GM18526 (cell line): Measurements from ENCODE around the gene FAM78B.

Experiments used
- POLR2A ChIP-seq: IDR thresholded peaks from 3 replicates; pipeline ENCODE4 v1.6.1; 2011; ENCODE audit not compliant: insufficient read length; ENCODE audit errors: extremely low read depth

The FAM78B gene

DNA sequence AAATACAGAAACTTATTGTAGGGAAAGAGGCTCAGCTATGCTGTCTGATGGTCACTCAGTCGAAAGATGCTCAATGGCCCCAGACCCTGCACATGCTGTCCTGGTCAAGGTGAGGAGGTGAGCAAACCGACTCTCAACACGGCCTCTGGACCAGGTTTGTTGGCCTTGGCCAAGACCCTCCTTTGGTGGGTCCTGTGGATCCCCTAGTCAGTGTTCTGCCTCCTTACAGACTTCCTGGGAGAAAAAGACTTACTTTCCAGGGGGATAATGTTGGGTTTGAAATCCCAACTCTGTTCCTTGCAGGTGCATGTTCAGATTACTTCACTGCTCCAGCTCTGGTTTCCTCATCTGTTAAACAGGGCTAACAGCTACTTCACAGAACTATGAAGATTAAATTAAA, 53.8 kb downstream of the FAM78B start:
- no peak for TF ChIP-seq POLR2A

DNA sequence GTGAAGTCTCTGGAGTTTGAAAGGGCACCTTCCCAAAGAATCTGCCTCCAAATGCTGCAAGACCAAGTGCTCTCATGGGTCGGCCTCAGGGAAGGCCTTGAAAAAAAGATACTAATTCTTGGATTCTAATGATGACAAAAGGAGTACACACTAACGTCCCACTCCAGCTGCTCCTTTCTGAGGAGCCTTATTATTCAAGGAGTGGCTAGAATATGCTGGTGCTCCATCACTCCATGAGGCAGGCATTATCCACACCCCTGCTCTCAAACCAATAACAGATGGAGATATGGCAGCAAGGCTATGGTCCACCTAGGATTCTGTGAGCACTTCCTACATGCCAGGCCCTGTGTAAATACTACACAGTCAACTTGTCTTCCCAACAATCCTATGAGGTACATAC, 54.4 kb downstream of the FAM78B start:
- no peak for TF ChIP-seq POLR2A

DNA sequence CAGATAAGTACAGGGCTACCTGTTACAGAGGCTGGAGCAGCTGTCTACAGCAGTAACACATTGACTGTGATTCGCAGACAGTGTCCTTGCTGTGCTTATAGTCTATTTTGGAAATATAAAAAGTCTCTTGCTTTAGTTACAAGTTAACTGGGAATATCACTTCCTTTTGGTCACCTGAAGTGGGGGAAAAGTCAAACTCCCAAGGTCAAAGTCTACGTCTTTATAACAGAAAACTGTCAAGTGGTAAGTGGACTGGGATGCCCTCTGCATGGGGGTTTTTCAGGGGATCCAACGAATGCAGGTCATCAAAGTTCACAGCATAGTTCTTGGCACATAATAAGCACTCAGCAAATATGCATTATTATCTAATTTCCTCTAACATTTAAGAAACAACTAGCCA, 55.4 kb downstream of the FAM78B start:
- no peak for TF ChIP-seq POLR2A

DNA sequence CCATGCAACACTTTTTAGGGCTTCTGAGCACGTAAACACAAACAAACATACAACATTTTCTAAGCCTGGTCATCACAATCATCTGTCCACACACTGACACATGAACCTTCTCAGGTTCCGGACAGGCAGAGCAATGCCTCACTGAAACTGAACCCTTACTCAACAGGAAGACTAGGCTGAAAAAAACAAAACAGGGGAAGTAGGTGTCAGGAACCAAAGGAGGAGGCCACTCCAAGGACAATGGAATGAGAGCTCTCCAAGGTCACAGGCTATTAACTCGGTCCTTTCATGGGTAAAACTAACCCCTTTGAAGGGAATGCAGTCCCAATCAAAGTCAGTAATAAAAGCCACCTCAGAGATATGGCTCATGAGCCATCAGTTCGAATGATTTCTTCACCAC, 76.6 kb downstream of the FAM78B start:
- TF ChIP-seq POLR2A = no peak

DNA sequence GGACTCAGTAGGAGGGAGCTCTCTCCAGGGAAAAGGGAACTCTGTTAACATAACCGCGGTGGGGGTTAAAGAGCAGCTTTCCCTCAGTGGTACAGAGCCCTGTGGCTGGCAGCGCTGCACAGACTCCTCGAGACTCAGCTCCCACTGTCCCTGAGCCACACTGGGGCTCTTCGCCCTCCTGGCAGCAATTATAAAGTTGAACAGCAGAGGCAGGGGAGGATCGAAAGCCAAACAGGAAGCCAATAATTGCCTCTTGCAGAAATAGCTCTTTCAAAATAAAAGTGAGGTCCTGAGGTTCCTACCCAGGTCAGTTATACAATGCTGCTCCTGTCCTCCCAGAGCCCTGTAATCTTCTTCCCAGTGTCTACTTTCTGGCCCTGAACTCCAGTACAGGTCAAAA, 77.0 kb downstream of the FAM78B start:
- TF ChIP-seq POLR2A = no peak

DNA sequence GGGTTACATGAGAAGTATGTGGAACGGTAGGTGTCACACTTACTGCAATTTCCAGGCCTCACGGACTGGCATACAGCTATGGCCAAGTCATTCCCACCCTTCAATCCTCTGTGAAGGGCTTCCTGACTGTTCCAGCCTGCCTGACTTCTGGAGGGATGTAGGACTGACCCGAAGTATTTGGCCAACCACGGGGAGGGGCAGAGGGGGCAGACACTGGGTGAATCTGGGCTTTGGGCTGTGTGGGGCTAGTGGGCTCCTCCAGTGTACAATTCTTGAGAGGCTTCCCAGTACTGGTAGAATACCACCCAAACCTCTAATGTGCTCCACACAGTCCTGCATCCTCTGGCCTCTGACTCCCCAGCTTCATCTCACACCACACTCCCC, 78.2 kb downstream of the FAM78B start:
- TF ChIP-seq POLR2A = no peak

DNA sequence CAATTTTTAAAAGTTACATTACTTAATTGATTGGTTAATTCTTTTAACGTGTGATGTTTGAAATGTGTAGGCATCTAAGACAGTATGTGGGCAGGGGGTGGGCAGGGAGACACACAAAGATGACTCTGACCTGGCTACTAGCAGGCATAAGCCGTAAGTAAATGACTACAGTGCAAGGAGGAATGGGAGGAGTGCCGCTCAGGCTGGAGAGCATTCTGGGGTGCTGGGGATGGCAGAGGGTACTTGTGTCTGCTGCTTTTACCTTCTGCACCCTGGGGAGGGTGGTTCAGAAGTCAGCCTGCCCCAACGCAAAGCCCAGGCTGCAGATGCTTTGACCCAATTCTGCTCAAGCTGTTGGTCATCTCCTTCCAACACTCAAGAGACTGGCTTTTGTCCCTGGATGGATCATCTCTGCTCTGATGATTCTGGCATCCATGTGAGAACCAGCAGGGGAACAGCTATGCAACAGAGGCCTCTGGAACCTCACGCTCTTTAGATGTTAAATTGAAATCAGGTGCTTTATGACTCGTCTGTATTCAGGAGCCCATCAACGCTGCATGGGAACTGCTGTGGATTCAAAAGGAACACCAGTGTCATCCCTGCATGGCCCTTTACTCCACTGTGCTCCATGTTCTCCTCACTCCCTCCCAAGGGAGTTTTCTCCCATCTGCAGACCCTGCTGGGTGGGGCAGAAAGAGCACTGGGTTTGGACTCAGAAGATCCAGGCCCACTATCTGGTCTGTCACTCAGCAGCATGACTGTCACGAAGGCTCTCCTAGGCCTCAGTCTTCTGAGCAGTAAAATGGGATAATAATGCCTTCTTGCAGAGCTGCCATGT, 78.8 kb downstream of the FAM78B start:
- TF ChIP-seq POLR2A = no peak

DNA sequence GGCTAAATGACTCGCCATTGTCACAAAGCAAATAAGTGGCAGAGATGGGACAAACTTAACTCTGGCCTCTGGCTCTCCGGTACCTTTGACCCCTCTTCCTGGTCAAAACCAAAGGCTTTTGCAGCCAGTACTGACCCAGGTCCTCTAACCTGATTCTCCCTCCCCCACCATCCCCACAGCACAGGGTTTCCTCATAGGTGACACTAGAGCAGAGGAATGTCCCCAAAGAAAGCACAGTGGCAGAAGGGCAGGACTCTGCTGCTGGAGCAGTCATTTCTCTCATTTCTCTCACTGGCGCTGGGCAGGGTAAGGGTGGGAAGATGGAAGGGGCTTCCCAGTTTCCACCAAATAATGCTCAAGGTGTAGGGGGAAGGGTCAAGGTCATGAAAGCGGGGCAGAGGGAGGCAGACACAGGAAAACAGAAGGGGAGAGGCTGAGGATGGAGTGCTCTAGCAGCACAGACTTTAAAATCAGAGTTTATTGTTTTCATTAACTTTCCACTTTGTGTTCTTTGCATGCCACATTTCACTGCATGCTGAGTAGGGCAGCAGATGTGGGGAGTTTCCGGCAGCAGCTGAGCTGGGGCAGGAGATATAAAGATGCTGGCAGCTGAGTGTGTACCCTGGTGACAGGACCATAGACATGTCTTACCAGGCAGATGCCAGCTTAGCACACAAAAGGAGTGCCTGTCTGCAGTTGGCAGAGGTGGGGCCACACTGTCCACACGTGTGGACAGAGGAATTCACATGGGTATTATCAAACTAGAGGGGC, 80.5 kb downstream of the FAM78B start:
- no peak for TF ChIP-seq POLR2A

DNA sequence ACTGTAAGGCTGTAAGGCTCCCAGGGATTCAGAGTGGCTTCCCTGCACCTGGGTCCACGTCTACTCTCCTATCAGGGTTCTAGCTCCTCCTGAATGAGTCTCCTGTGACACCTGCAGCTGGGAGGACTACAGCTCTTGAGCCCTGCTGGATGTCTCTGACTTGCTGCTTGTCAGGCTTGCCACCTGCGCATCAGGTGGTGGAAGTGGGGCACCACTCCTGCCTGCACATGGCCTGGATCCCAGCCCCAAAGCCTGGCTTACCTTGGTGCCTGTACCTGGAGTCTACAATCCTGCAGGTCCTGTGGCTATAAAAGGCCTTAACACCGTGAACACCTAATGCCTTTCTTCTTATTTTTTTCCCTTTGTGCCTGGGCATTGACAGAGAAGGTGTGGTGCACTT, 82.2 kb downstream of the FAM78B start:
- TF ChIP-seq POLR2A = no peak

DNA sequence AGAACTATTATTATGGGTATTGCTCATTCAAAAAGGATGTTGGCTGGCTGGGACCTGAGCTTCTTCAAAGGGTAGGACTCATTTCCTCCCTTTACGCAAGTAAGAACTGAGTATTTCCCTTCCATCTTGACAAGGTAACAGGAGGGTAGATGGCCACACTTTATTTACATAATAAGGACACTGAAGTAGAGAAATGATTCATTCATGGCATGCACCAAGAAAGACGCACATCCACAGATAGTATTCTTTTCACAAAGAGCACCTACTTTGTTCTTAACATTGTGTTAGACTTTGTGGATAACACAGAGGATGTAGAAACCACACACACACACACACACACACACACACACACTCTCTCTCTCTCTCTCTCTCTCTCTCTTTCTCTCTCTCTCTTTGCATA, 82.9 kb downstream of the FAM78B start:
- no peak for TF ChIP-seq POLR2A

DNA sequence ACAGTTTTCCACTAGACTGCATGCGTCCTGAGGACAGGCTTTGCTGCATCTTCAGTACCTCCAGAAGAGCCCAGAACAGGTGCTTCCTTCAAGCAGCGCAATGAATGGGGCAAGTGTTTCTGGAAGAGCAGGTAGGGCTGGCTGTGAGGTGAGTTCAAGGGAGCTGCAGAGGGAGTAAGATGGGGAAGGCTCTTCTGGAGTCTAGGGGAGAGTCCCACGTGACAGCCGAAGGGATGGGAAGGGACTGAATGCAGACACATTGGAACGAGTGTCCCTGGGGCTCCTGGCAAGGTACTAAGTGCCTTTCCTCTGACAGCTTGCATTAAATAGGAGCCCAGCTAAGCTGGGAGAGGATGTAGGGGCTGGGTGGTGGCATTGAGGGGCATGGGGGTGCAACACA, 84.2 kb downstream of the FAM78B start:
- no peak for TF ChIP-seq POLR2A

DNA sequence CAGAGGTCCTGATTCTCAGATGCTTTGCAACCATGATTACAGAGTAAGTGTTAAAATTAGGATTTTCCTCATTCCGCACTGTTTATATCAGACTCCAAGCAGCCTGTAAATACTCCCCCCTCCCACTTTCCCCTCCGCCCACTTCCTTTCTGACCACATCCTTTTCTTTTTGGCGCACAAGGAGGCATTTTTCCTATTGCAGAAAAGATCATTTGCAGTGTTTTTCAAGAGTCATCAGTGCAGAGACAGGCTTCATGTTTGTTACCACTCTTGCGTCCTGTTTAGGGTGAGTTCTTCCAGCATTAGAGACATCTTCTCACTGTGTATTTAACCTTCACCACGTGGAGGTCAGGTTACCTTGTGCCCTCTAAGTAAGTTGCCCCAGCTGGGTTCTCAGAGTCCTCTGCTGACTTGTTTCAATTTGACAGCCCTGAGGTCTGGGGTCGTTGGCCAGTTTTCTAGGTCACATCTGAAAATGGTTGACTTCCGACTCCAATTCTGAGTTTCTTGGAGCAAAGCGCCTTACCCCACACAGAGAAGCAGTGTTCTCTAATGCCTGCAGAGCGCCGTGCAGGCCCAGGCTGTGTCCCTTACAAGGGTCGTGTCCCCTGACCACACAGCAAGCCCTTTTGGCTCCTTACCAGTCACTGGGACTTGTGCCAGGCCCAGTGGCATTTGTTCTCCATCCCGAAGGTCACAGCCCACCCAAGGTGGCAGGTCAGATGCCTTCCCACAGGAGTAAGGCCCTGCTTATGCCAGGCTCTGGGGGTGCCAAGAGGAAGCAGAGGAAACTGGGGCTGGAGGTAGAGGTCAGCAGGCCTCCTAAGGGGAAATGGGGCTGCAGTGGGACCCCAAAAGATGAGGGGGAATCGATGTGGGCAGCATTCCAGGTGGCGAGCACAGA, 85.6 kb downstream of the FAM78B start:
- TF ChIP-seq POLR2A = no peak

DNA sequence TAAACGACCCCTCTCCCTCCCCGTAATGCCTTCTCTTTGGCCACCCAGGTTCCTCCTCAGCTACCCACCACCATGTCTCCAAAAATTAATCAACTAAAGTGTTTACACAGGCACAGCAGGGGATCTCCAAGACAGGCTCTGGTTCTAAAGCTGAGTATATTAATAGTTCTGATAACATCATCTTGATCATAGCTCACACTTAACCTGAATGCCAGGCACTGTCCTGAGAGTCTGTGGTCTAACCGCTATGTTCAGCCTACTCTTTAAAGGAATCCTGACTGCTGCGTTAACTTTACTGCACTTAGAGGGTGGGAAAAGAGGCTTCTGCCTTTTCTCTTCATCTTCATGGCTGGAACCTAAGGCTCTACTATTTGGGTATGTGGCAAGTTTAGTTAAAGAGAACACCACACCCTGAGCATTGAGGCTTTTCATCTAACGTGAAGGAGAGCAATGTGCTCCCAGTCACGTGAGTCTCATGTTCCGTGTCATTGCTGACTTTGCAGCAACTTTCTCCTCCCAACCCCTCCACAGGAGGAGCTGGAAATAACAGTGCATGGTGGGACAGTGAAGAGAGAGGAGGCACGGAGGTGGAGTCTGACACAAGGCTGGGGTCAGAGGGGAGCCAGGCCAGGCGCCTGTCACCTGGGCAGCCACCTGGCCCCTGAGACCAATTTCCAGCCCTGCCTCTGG, 86.4 kb downstream of the FAM78B start:
- TF ChIP-seq POLR2A = no peak

DNA sequence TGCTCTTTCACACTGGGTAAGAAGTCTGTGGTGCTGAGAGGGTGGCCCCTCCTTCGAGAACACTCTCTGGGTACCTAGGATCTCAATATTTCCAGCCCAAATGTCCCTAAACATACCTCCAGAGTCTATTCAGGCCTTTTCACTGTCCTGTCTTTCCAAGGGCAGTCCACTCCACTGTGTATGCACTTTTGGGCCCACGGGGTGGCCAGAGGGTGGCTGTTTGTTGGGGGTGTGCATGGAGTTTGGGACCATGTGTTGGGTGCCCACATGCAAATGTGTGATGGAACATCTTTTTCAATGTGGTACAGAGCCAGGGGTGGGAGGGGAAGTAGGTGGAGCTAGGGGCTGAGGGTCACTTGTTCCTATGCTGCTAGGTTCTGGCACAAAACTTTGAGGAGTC, 87.5 kb downstream of the FAM78B start:
- TF ChIP-seq POLR2A = no peak

DNA sequence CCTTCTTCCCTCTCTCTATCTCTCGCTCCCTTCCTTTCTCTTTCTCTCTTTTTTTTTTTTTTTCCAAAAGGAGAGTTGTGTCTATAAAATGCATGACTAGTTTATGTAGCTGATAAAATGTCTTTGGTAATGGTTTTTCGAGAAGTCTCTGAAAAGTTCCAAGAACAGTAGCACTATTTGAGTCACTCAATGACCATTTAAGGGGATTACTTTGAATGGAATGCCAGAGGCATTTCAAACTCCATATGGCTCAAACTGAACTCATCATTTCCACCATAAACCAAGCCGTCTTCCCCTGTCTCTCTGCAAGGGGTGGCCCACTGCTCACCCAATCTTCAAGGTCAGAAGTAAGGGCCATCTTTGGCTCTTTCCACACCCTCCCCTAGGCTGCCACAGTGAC, 93.3 kb downstream of the FAM78B start:
- no peak for TF ChIP-seq POLR2A
